HFFc6 (cell line): Measurements from ENCODE around the gene KCNK13. TPM values are rescaled to one million over a fixed set of nuclear protein-coding genes. Genes with fewer than 3 reads are reported as not detected.

Experiments
- DNase-seq: peaks from one replicate; pipeline ENCODE4 v3.0.0-alpha.2; 2018
- H3K27ac Mint-ChIP-seq: 2 replicates; pipeline ENCODE4 v1.8.0; 2020; ENCODE audit warnings: mild to moderate bottlenecking, mixed read lengths
- H3K27me3 Mint-ChIP-seq: 2 replicates; pipeline ENCODE4 v1.8.0; 2021; ENCODE audit warnings: mild to moderate bottlenecking, moderate library complexity, mixed read lengths; ENCODE audit not compliant: insufficient read depth
- H3K36me3 Mint-ChIP-seq: 2 replicates; pipeline ENCODE4 v1.8.0; 2021; ENCODE audit warnings: low read depth, mixed read lengths
- H3K4me1 Mint-ChIP-seq: 2 replicates; pipeline ENCODE4 v1.8.0; 2020; ENCODE audit warnings: low read depth, mixed read lengths
- H3K4me3 Mint-ChIP-seq: 2 replicates; pipeline ENCODE4 v1.8.0; 2020; ENCODE audit warnings: mild to moderate bottlenecking, moderate library complexity, mixed read lengths
- H3K9me3 Mint-ChIP-seq: 2 replicates; pipeline ENCODE4 v1.8.0; 2020; ENCODE audit warnings: mild to moderate bottlenecking, mixed read lengths
- CTCF ChIP-seq: fragments of 200-600 bp; sonication (generic); IDR thresholded peaks from 2 replicates; pipeline ENCODE4 v1.5.0; 2021; ENCODE audit warnings: antibody characterized with exemption, mild to moderate bottlenecking
- total RNA-seq, 6 experiments: library from RNA; stranded (reverse); fragmentation: NEBNext Ultra II Directional; extraction: Animal tissue kit (Norgen Biotek cat#: 25700); gene quantifications; 2 replicates in 1 of 6; 3 replicates in 5 of 6; pipeline ENCODE4 v1.2.3, GENCODE V29; 2021

KCNK13 gene
- total RNA-seq, 6 experiments from 2014 or later = not detected

DNA sequence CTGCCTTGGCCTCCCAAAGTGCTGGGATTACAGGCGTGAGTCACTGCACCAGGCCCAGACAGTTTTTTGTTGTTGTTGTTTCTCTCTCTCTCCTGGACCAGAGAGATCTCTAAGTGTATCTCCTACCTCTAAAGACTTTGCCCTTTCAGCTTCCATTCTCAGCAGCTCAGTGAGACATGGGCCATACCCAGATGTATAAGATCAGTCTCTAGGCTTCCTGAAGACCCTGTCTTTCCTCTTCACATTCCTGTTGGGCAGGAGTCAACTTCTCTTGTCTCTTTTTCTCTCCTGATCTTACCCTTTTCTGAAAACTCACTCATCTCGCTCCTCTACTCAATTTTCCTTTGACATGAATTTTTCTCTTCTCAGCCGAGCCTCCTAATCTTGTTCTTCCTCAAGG lies 42.0 kb downstream of the KCNK13 start:
- Mint-ChIP-seq H3K9me3 (no peaks in the 10 kb centered on the region), H3K36me3 (no peaks in the 10 kb centered on the region), H3K27ac (no peak overlapping the region), H3K27me3 (peaks cover 16% of the 10 kb centered on the region), H3K4me3 (no peak overlapping the region), H3K4me1 (no peaks in the 10 kb centered on the region)
- DNase-seq = no peak
- no peak for TF ChIP-seq CTCF

DNA sequence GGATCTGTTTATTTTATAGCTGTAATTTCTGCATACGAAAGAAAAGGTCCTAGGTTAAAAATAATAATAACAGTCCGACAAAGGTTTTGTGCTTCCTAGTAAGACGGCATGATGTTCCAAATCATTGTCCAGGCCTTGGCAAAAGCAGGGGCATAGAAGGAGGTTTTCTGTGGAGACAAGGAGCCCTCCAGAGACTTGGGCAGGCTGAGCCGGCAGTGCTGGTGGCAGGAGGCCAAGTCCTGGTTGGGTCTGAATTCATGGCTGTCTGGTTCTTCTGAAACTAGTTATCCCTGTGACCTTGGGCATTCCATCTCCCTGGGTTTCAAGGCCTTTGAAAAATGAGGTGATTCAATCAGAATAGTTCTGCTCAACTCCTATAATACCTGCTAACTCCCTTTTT lies 44.0 kb downstream of the KCNK13 start:
- Mint-ChIP-seq H3K9me3 (no peaks in the 10 kb centered on the region), H3K4me1 (no peaks in the 10 kb centered on the region), H3K27me3 (peaks cover 16% of the 10 kb centered on the region)

GRCh38 chr14:90107789-90108188 lies 46.0 kb downstream of the KCNK13 start:
- H3K36me3 Mint-ChIP-seq = no peaks in the 10 kb centered on the region
- no peak for TF ChIP-seq CTCF

More for the DNA sequence above, 44.0 kb downstream of the KCNK13 start:
- Mint-ChIP-seq H3K4me3 (no peak overlapping the region), H3K27ac (no peak overlapping the region), H3K36me3 (no peaks in the 10 kb centered on the region)
- no peak for TF ChIP-seq CTCF
- no peak for DNase-seq

GRCh38 chr14:90109858-90110257 lies 48.1 kb downstream of the KCNK13 start:
- Mint-ChIP-seq H3K36me3 (no peaks in the 10 kb centered on the region), H3K27ac (no peak overlapping the region), H3K4me3 (no peak overlapping the region), H3K9me3 (no peaks in the 10 kb centered on the region), H3K4me1 (peaks cover 18% of the 10 kb centered on the region), H3K27me3 (peaks cover 8% of the 10 kb centered on the region)
- no peak for DNase-seq
- TF ChIP-seq CTCF = peak; percentile 45

More at GRCh38 chr14:90107789-90108188, 46.0 kb downstream of the KCNK13 start:
- DNase-seq = no peak
- no peak overlapping the region for H3K27ac Mint-ChIP-seq
- H3K4me1 Mint-ChIP-seq = peaks cover 18% of the 10 kb centered on the region
- no peak overlapping the region for H3K4me3 Mint-ChIP-seq
- H3K9me3 Mint-ChIP-seq = no peaks in the 10 kb centered on the region
- H3K27me3 Mint-ChIP-seq = peaks cover 10% of the 10 kb centered on the region

GRCh38 chr14:90111895-90112534 lies 50.2 kb downstream of the KCNK13 start:
- peak; percentile 92 for DNase-seq
- H3K36me3 Mint-ChIP-seq = no peaks in the 10 kb centered on the region
- peak overlapping the region; percentile 45; the same call in 1 of the 2 replicates for H3K4me3 Mint-ChIP-seq
- H3K9me3 Mint-ChIP-seq = no peaks in the 10 kb centered on the region
- H3K4me1 Mint-ChIP-seq = peaks cover 18% of the 10 kb centered on the region
- TF ChIP-seq CTCF = no peak
- H3K27ac Mint-ChIP-seq = peak overlapping the region; percentile 68
- peaks cover 12% of the 10 kb centered on the region for H3K27me3 Mint-ChIP-seq
